GM13977 (cell line): ENCODE results near the gene GNAO1.

Experiments used
- DNase-seq: peaks from one replicate; pipeline ENCODE4 v3.0.0; 2012; ENCODE audit warnings: low spot score
- in situ Hi-C: fragments of 300-500 bp; cut with MboI; formaldehyde crosslinking; loops from one replicate; pipeline ENCODE4 v1.12.0; 2022; ENCODE audit warnings: low sequenced_read_pairs, low pct_unique_long_range_greater_than_20kb, mixed read lengths, inconsistent platforms; ENCODE audit not compliant: unreplicated experiment
- TF ChIP-seq, protein P1 (sequence below): IDR thresholded peaks from 2 replicates; pipeline ENCODE4 v1.5.1; 2012; ENCODE audit warnings: mild to moderate bottlenecking, control low read depth; ENCODE audit not compliant: insufficient read depth; ENCODE audit errors: extremely low read depth, missing control alignments

GNAO1 gene

GRCh38 chr16:56349711-56350161 lies 158.4 kb downstream of the GNAO1 start:
- DNase-seq: no peak
- TF ChIP-seq, protein P1, sequence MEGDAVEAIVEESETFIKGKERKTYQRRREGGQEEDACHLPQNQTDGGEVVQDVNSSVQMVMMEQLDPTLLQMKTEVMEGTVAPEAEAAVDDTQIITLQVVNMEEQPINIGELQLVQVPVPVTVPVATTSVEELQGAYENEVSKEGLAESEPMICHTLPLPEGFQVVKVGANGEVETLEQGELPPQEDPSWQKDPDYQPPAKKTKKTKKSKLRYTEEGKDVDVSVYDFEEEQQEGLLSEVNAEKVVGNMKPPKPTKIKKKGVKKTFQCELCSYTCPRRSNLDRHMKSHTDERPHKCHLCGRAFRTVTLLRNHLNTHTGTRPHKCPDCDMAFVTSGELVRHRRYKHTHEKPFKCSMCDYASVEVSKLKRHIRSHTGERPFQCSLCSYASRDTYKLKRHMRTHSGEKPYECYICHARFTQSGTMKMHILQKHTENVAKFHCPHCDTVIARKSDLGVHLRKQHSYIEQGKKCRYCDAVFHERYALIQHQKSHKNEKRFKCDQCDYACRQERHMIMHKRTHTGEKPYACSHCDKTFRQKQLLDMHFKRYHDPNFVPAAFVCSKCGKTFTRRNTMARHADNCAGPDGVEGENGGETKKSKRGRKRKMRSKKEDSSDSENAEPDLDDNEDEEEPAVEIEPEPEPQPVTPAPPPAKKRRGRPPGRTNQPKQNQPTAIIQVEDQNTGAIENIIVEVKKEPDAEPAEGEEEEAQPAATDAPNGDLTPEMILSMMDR: no peak
- in situ Hi-C loops: no loop called here

- TF ChIP-seq, protein P1: no peak
- in situ Hi-C loops: no loop called here
- DNase-seq: no peak
These were observed 159.5 kb downstream of the GNAO1 start for GRCh38 chr16:56350491-56351405.

DNA sequence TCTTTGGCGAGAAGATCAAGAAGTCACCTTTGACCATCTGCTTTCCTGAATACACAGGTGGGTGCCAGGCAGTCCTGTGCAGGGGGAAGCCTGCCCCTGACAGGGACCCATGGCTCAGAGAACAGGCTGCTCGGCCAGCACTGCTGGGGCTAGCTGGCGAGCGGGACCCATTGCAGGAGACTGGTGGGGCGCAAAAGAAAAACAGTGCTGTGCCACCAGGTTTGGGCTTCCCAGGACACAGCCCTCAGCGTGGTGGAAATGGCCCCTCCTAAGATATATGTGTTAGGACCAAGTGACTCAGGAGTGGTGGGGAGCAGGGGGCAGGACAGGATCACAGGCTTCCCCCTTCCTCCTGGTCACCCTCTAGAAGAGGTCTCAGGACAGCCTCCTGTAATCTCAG lies 160.2 kb downstream of the GNAO1 start:
- TF ChIP-seq, protein P1: no peak
- in situ Hi-C loops: no loop called here

GRCh38 chr16:56352351-56353053 lies 161.2 kb downstream of the GNAO1 start:
- TF ChIP-seq, protein P1: no peak
- DNase-seq: no peak
- in situ Hi-C loops: no loop called here

More for the DNA sequence above, 160.2 kb downstream of the GNAO1 start:
- DNase-seq: no peak

DNA sequence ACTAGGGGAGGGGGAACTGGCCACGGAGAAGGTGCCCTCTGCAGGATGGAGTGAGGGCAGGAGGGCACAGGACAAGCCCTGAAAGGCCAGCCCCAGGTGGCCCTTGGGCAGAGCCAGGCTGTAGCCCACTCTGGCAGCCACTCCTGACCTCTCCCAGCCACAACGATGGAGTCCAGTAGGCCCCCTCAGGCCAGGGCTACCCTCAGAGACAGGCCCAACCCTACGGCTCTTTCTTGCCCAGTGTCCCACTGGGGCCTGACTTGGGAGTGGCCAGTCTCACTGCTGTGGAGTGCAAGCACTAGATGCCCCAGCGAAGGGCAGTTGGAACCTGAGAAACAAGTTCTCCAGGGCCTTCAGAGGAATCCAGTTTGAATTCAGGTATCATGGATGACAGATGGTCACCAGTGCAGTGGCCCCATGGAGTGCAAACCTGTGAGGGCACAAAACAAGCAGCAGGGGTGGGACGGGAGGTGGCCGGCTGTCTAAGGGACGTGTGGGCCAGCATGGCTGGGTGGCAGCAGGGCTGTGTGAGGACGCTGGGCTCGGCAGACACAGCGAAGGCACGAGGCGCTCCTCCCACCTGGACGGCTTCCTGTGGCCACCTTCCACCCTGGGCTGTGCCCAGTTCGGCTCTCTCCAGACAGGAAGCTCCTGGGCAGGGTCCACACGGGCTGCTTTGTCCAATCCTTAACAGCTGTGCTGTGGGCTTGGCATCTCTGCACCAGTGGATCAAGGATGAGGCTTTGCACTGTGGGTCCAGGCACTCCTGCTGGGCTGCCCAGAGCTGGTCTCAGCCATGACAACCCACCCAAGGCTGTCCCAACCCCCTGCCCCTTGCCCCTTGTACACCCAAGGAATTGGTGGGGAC lies 162.0 kb downstream of the GNAO1 start:
- in situ Hi-C loops: no loop called here

More for the DNA sequence above, 162.0 kb downstream of the GNAO1 start:
- TF ChIP-seq, protein P1: no peak
- DNase-seq: no peak
